Sigmoid colon (tissue), 3 donors: ENCODE measurements around the gene ITPR1.

Experiments
- CTCF ChIP-seq, 4 experiments: fragments of 450-650 bp in 3 of 4; fragments of 200-600 bp in 1 of 4; IDR thresholded peaks; one replicate each; pipeline ENCODE4 v1.5.1; 2016 to 2019; ENCODE audit warnings: antibody characterized with exemption in 4 of 4, mild to moderate bottlenecking in 3 of 4, moderate library complexity in 2 of 4
- POLR2A ChIP-seq, 2 donors: fragments of 450-650 bp; IDR thresholded peaks; one replicate each; pipeline ENCODE4 v1.6.1; 2016; ENCODE audit warnings: antibody characterized with exemption in 2 of 2, mild to moderate bottlenecking in 2 of 2, moderate library complexity in 2 of 2

GRCh38 chr3:4509043-4509442 lies 15.9 kb downstream of the ITPR1 start:
- TF ChIP-seq CTCF (IDR thresholded peaks at IDR 0.05) = no peak
- no peak for TF ChIP-seq POLR2A (IDR thresholded peaks at IDR 0.05)
